Stimulated activated CD4-positive, alpha-beta T cell treated with anti-CD3 and anti-CD28 coated beads, Interleukin-12 subunit alpha, Interleukin-12 subunit beta, amount 100 ng/mL, for 48 hours (primary cell): ENCODE results near the gene EDNRA.

Source experiments
- DNase-seq, 3 donors: peaks; one replicate each; pipeline ENCODE4 v3.0.0-alpha.2; 2020; ENCODE audit warnings: low read depth in 2 of 3, low spot score in 1 of 3

The EDNRA gene

DNA sequence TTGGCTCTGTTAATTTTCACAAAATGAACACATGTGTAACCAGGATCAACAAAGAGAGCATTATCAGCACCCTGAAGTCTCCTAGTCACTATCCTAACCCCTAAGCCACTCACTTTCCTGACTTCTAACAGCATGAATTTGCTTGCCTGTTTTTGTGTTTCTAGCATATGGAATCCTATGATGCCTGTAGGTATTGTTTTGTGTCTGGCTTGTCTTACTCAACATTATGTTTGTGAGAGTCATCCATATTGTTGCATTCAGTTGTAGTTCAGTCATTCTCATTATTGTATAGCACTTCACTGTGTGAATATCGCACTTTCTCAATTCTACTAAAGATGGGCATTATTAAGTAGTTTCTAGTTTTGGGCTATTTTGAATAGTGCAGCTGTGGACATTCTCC is 15.6 kb downstream of the EDNRA start:
- DNase-seq = no peak

DNA sequence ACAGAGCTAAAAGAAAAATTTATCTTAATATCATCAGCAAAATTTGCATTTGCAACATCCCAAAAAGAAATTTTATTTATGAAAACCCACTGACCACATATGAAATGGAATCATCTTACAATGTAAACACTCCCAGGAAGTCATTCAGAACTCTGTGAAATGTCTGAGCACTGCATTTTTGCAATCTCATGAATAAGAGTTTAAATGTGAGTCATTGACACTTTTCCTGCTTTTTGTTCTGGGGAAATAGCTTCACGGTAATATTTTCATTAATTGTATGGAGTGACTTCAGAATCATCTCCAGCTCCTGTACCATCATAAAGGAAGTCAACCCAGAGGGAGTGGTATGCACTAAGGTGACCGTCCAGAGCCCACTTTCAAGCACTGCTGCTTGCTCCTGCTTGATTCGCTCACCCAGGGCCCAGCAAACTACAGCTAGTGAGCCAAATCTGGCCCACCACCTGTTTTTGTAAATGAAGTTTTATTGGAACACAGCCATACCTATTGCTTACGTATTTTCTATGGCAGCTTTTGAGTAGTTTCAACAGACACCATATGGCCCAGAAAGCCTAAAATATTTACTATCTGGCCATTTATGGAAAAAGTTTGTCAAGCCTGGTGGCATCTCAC is 17.2 kb downstream of the EDNRA start:
- no peak for DNase-seq

DNA sequence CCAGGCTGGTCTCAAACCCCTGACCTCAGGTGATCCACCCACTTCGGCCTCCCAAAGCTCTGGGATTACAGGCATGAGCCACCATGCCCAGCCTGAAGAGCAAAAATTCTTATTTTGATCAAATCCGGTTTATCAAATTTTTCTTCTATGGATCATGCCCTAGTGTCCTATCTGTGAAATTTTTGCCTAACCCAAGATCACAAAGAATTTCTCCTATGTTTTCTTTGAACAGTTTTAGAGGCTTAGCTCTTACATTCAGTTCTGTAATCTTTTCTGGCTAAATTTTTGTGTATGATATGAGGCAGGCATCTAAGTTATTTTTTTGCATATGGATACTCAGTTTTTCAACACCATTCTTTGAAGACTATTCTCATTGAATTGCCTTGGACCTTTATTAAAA is 27.4 kb downstream of the EDNRA start:
- DNase-seq = no peak

DNA sequence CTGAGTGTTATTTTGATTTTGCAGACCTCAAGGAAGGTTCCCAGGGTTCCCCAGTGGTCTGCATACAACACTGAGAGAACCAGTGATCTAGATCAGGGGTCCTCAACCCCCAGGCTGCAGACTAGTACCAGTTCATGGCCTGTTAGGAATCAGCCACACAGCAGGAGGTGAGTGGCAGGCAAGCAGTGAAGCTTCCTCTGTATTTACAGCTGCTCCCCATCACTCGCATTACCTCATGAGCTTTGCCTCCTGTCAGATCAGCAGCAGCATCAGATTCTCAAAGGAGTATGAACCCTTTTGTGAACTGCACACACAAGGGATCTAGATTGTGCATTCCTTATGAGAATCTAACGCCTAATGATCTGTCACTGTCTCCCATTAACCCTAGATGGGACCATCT is 28.5 kb downstream of the EDNRA start:
- DNase-seq = no peak

DNA sequence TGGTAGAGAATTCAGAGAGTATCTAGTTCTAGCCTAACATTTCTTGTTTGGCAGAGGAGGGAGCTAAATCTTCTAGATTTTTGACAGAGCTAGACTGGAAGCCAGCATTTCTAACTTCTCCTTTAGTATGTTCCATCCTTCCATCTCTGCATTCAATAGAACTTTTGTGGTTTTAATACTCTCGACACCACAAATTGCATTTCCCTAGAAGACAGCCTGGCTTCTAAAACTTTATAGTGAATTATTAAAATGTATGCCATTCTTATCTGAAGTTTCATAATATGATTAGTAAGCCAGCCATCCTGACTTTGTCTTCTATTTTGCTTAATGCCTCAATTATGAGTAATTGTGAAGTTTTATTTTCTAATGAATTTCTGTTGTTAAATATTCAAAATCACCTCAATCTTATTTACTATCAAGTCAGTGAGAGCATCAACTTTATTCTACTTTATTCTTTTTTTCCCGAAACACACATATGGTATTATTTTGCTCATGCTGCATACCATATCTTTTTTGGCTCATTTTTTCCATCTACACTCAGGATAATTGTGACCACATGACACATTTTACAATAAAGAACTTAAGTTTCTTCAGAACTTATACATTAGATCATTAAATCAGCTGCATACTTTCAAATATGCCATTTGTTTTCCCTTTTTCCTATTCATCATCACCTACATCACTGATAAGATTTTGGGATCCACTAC is 30.2 kb downstream of the EDNRA start:
- no peak for DNase-seq

DNA sequence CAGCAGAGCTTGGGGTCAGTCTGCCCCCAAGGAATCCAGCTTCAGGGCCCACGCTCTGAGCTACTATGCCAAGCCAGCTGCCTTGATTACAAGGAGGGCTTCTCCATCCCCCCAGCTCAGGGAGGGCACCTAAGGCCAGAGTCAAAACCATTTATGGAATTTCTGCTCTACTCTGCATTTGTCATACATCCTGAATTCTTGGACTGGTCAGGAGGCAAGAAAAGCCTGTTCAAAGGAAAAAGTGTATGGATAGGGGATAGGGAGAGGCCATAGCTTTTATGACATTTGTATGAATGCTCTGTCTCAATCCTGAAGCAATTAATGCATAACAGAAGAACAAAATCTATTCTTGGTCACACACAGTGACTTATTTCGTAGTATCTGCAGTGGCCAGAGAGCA is 32.2 kb downstream of the EDNRA start:
- DNase-seq = no peak

DNA sequence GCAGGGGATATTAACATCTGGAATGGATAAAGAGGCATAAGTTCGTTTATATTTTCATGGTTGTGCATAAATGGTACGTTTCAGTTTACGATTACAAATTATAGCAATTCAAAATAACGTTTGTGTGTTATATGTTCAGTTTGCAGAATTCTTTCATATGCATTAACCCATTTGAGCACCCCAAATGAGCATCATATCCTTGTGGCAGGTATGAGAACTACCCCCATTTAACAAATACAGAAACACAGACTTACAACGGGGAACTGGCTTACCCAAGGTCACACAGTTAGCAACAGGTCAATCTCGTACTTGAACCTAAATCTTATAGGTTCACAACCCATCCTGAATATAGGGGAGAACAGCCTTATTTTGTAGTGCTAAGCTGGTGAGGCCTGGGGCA is 33.1 kb downstream of the EDNRA start:
- no peak for DNase-seq

DNA sequence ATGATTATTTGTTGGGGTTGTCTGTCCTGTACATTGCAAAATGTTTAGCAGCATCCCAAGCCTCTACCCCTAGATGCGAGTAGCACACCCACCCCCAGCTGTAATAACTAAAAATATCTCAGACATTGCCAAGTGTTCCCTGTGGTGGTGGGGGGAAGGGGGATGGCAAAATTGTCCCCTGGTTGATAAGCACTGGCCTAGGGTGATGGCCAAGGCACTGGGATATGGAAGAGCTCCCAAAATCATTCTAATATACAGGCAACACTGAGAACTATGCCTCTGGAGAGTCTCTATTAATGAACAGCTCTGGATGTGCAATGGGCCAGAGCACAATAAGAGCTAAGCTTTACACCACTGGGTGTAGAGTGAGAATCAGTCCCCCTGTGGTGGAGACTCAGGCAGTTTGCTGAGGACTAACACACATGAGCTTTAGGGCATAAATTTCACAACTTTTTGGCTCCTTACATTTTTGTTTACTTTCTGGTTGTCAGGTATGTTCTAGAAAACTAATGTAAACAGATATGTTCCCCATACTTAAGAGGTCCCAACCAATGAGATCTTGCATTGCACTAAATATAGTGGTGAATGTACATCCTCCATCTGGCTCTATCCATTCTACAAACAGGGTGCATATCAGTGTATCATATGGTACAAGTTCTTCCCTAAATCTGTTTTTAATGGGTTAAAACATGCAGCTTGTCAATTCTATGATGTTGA is 34.5 kb downstream of the EDNRA start:
- no peak for DNase-seq

DNA sequence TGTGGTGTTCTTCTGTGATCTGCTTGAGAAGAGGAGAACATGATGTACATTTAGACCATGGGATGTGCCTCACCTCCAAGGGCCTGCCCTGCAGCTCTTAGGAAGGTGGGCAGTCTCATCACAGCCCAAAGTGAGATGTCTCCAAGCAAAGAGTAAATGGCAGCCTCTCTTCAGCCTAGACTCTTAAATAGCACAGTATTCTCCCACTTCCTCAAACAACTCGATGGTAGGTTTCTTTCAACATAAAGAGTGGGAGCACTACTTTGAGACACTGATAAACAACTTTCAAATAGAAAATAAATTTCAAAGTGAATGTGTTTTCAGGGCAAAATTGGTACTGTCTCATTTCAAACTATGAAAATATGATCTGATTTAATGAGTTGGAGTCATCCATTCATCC is 35.2 kb downstream of the EDNRA start:
- DNase-seq = no peak

DNA sequence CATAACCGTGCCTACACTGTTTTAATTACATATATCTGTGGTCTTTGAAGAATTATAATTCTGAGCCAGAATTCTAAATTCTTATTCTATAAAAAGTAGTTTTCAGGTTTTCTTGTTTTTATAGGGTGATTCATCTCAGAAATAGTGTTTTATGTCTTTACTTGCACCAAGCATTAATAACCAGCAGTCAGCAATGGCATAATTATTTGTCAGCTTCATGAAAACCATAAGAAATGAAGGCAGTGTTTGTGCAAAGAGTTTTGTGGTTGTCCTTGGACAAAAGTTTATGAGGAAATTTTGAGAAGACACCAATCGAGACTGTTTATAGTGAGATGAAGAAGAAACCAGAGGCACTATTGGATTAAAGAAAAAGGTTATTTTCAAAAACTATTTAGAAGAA is 37.2 kb downstream of the EDNRA start:
- no peak for DNase-seq

DNA sequence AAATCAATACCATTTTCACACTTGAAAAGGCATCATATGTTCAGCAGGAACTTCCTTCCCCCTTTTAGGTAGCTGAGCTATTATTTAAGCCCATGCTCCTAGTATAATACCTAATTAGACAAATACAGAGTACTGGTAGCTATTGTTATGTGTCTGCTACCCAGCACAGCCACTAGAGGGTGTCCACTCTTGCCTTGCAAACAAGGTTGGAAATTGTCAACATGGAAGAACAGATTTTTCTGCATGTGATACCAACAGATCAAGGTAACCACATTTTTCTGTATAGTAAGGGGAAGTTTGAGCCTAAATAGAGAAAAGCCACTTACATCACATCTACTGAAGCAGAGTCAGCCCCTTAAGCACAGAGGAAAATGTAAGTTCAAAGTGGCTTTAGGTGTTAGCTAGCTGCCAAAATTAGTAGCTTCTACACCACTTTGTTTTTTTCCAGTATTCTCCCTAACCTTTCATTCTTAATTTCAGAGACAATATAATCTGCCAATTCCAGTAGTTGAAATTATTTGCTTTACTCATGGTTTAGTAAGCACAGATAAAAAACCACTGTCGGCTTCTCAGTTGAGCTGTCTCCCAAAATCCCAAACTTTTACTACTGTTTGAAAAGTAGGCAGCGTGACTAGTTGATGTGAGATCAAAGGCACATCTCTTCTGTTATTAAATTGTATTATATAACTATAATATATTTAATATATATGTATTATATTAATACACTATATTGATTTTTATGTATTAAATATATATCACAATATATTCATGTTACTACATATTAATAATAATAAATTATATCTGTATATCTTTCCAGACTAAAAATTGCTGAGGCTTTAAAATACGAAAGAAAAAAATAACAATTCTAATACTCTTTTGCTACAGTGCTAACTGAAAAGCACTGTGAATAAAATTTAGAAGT is 38.2 kb downstream of the EDNRA start:
- DNase-seq = peak; percentile 10 to 30 (median 22)

DNA sequence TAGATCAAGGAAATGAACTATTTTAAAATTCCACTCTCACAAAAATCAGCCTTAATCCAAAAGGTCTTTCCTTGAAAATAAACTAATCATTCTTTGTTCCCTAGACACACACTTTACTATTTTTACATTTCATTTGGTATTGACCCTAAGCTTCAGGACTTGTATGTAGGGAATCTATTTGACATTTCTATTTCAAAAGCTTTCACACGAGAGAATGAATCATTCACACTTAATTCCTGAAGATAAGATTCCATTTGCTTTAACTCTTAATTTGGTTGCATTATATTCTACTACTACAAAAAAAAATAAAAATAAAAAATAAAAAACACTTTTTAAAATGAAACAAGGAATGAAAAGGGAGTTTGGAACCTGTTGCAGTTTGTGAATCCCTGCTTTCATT is 43.7 kb downstream of the EDNRA start:
- no peak for DNase-seq

DNA sequence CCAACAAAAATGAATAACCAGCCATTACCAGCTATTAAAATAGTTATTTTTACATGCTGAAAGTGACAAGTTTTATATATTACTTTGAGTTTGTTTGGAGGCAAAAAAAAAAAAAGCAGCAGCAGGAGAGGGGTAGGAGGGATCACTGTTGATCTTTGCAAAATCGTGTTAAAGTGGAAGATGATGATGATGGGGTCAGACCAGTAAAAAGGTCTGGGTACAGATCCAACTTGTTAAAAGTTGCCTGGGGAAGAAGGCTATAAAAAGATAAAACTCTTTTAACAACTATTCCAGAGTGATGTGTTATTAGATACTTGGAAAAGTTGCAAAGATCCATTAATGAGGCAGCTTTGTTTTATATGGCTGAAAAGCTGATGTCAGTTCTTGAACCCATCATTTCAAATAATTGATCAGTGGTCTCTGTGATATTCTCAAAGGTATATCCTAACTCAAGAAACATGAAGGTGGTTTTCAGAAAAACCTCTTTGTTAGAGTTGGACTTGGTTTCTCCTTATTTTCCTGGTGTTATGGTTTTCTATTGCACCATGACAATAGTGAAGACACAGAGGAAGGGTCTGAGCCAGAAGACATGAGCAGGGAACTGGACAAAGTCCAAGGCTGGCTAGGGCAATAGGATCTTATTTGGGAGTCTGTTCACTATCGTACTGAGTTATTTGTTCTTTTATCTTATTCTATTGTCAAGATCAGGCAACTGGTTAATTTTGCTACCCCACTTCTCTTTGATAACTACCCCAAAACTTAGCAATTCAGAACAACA is 44.8 kb downstream of the EDNRA start:
- DNase-seq = no peak

DNA sequence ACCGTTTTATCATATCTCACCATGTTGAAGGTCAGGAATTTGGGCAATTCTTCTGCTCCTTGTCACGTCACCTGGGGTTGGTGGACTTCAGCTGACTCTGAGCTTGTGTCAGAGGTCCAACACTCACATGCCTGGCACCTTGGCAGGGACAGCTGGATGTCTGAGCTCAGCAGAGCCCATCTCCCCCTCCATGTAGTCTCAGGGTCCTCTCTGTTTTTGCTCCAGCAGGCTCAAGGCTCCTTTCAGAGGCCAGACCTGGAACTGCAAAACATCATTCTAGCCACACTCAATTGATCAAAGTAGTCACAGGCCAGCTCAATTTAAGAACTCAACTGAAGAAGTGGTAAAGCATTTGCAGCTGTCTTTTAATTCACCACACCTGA is 45.4 kb downstream of the EDNRA start:
- DNase-seq = no peak

DNA sequence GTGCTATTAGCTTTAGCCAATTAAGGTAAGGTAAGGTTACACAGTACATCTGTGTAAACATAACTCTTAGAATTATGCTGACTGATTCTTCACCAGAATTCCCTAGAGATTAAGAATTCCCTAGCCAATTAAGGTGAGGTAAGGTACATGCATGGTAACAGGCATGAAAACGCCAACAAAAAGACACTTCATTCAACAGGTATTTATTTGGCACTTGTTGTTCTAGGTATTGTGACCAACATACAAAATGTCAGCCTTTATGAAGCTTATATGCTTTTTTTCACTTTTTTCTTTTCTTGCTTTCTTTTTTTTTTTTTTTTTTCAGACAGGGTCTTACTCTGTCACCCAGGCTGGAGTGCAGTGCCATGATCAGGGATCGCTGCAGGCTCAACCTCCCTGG is 47.2 kb downstream of the EDNRA start:
- no peak for DNase-seq

DNA sequence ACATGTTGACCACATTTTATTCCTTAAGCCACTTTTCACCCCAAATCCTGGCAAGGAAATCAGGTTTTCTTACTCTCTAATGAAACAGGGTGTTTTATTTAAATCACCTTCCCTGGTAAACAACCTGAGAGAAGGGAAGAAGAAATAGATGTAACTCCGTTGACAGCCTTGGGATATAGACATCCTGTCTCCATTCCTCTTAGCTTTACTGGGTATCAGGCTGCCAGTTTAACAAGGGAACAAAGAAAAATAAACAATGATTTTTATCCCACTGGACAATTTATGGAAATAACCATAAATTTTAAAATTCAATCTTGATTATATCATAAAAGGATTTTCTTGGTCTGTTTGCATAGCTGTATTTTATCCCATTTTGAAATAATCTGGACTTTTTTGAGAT is 49.2 kb downstream of the EDNRA start:
- DNase-seq = no peak

DNA sequence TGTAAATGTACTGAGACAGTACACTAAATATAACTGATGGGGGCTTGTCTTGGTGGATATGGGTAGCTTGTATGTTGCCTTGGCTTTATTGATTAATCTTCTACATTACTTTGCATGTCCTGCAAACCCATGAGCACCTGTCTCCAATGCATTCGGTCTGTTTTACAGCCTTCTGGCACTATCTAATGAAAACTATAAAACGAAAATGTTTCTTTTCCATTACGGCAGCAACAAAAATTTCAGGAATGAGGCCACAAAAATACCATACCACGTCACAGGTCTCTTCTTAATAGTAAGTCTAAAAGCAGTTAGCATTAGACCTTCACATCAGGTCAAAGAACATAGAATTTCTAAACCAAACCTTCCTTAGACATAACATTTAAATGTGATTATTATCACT is 49.8 kb downstream of the EDNRA start:
- no peak for DNase-seq

DNA sequence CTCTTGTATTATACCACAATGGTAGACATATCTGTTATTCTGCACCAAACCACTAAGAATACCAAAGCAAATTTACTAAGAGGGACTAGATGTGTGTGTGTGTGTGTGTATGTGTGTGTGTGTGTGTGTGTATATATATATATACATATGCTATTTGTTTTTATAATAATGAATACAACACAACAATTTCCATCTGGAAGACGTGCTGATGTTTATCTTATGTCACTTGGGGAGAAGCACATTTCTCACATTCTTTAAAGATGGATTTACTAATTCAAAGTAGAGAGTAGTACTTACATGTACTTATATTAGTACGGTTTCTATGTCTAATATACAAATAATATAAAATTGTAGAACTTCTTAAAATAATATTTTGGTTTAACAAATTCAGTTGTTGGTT is 52.0 kb downstream of the EDNRA start:
- no peak for DNase-seq

DNA sequence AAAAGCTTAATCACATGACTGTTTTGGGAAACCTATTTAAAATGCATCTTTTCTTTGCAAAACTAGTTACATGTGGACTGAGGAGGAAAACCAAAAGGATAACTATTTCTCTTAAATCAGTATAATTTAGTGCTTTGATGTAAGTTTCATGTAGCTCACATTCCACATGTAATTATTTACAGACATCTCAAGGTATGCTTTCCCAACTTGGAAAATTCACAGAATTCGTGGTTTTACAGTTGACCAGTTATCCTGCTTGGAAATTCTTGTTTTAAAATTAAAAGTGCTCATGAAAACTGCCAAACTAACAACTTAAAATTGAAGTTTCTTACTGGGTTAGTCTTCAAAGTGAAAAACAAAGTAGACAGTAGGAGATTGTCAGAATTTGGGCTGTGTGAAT is 52.4 kb downstream of the EDNRA start:
- no peak for DNase-seq

DNA sequence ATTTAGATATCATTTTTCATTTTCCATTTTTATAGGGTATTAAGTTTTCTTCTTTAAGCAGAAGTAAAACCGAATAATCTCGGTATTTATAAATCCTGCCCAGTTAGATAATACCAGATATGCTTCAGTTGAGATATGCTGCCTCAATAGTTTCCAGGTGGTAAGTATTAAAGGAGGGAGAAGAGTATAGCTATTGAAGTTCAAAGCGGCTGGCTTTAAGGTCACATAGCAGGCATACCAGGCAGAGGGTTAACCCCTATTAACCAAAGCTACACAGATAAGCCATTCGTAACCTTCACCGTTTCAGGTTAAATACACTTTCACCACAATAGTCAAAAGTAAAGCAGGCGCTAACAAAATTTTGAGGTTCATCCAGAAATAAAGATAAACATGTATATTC is 54.2 kb downstream of the EDNRA start:
- DNase-seq = no peak

DNA sequence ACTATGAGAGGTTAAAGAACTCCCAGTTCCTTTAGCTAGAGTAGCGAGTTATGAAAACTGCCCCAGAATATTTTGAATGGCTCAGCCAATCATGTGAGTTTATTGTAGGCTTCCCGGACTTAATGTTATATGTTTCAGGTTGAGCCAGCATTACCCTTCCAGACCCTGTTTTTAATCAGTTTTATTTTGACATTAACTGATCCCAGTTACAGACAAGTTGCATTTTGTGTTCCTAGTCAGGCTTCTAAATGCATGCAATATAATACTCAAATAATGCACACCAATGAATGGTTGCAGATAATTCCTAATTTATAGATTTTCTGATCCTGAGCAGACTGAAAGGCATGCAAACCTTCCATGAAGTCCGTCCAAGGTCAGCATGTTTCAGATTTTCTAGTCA is 57.8 kb downstream of the EDNRA start:
- no peak for DNase-seq
